ENCODE data around the gene ADGRB3.

The ADGRB3 gene

GRCh38 chr6:68709091-68709490 is 74.0 kb downstream of the ADGRB3 start:
- no peak for DNase-seq (ENCODE audit: low spot score)

GRCh38 chr6:68709882-68710281 is 74.8 kb downstream of the ADGRB3 start:
- no peak for DNase-seq (ENCODE audit: low spot score)

- DNase-seq (ENCODE audit: low spot score), result no peak
Measured at GRCh38 chr6:68710496-68710895, 75.4 kb downstream of the ADGRB3 start.

- DNase-seq (ENCODE audit: low spot score), result no peak
Measured at GRCh38 chr6:68710916-68711315, 75.8 kb downstream of the ADGRB3 start.

- no peak for DNase-seq (ENCODE audit: low spot score)
Measured at GRCh38 chr6:68711386-68712000, 76.4 kb downstream of the ADGRB3 start.

- DNase-seq (ENCODE audit: low spot score), result no peak
Measured at GRCh38 chr6:68716620-68717019, 81.5 kb downstream of the ADGRB3 start.

- no peak for DNase-seq (ENCODE audit: low spot score)
Measured at GRCh38 chr6:68718385-68719073, 83.4 kb downstream of the ADGRB3 start.

- DNase-seq (ENCODE audit: low spot score), result no peak
Measured at GRCh38 chr6:68719761-68720160, 84.7 kb downstream of the ADGRB3 start.

- no peak for DNase-seq (ENCODE audit: low spot score)
Measured at GRCh38 chr6:68722891-68723527, 87.9 kb downstream of the ADGRB3 start.

GRCh38 chr6:68724060-68724459 is 89.0 kb downstream of the ADGRB3 start:
- no peak for DNase-seq (ENCODE audit: low spot score)

GRCh38 chr6:68726337-68726736 is 91.3 kb downstream of the ADGRB3 start:
- no peak for DNase-seq (ENCODE audit: low spot score)

GRCh38 chr6:68726992-68727391 is 91.9 kb downstream of the ADGRB3 start:
- no peak for DNase-seq (ENCODE audit: low spot score)

GRCh38 chr6:68727699-68728098 is 92.6 kb downstream of the ADGRB3 start:
- no peak for DNase-seq (ENCODE audit: low spot score)

GRCh38 chr6:68728159-68728979 is 93.3 kb downstream of the ADGRB3 start:
- no peak for DNase-seq (ENCODE audit: low spot score)

- no peak for DNase-seq (ENCODE audit: low spot score)
Measured at GRCh38 chr6:68729377-68729903, 94.4 kb downstream of the ADGRB3 start.

GRCh38 chr6:68730291-68731054 is 95.4 kb downstream of the ADGRB3 start:
- DNase-seq (ENCODE audit: low spot score), result no peak

- DNase-seq (ENCODE audit: low spot score), result no peak
Measured at GRCh38 chr6:68732423-68732822, 97.3 kb downstream of the ADGRB3 start.

- DNase-seq (ENCODE audit: low spot score), result no peak
Measured at GRCh38 chr6:68735866-68736265, 100.8 kb downstream of the ADGRB3 start.

- DNase-seq (ENCODE audit: low spot score), result no peak
Measured at GRCh38 chr6:68737061-68737460, 102.0 kb downstream of the ADGRB3 start.

GRCh38 chr6:68738039-68738438 is 103.0 kb downstream of the ADGRB3 start:
- DNase-seq (ENCODE audit: low spot score), result no peak

GRCh38 chr6:68740828-68741500 is 105.9 kb downstream of the ADGRB3 start:
- DNase-seq (ENCODE audit: low spot score), result no peak

All from hematopoietic multipotent progenitor cell treated with erythropoietin and hydrocortisone succinate and interleukin-3 and kit ligand, for 15 days (in vitro differentiated cells).